GM12878 (cell line): ENCODE data around the gene WHRN. TPM values are rescaled to one million over a fixed set of nuclear protein-coding genes. Genes with fewer than 3 reads are reported as not detected.

Experiments
- ATAC-seq: fragments of 200-7000 bp; cut with Tn5 transposase; 3 replicates; pipeline ENCODE4 v1.9.1; 2020; ENCODE audit warnings: mild to moderate bottlenecking, moderate library complexity
- BruUV-seq: library from RNA; stranded (reverse); fragments of 400-500 nt; replicated peaks from 2 replicates; lab custom pipeline; 2021; lab: Mats Ljungman, UMichigan
- CTCF ChIA-PET: fragments of 300-600 bp; sonication (Branson Sonifier 250); formaldehyde crosslinking; extraction: SDS; loops from one replicate; lab custom pipeline; 2021; ENCODE audit warnings: inconsistent platforms; lab: Yijun Ruan, JAX
- POLR2A ChIA-PET: fragments of 350-600 bp; formaldehyde crosslinking; extraction: SDS; loops from one replicate; lab custom pipeline; 2021; ENCODE audit warnings: inconsistent platforms; lab: Charles Lee
- RAD21 ChIA-PET: fragments of 300-600 bp; sonication (Branson Sonifier 250); formaldehyde crosslinking; loops from one replicate; lab custom pipeline; 2023; ENCODE audit warnings: antibody characterized with exemption; ENCODE audit not compliant: unreplicated experiment; lab: Charles Lee
- SMC1A ChIA-PET: fragments of 300-600 bp; sonication (Branson Sonifier 250); formaldehyde crosslinking; loops from one replicate; lab custom pipeline; 2023; ENCODE audit not compliant: unreplicated experiment, uncharacterized antibody; lab: Charles Lee
- DNase-seq: peaks from one replicate; pipeline ENCODE4 v3.0.0-alpha.2; 2011; ENCODE audit warnings: low read depth, low spot score
- FAIRE-seq: peaks from 3 replicates; lab custom pipeline; 2011; peaks lifted over from hg19 to GRCh38; lab: Jason Lieb, UNC
- H2AFZ ChIP-seq: 2 replicates; pipeline ENCODE4 v1.6.0; 2011; ENCODE audit warnings: low read depth, low read length, control low read depth; ENCODE audit not compliant: control insufficient read depth
- H3K27ac ChIP-seq: 2 replicates; pipeline ENCODE4 v1.5.1; 2011; ENCODE audit warnings: control low read depth; ENCODE audit not compliant: control insufficient read depth, insufficient read depth
- H3K27me3 ChIP-seq, 2 experiments: replicated peaks in 1 of 2; 2 replicates each; pipeline versions ENCODE4 v1.6.0 to v1.6.1; 2011; ENCODE audit warnings: low read length in 1 of 2; ENCODE audit not compliant: control insufficient read depth in 2 of 2, insufficient read depth in 2 of 2
- H3K36me3 ChIP-seq, 2 experiments: 2 replicates each; pipeline ENCODE4 v1.5.1; 2011; ENCODE audit warnings: low read length in 1 of 2; ENCODE audit not compliant: control insufficient read depth in 2 of 2, insufficient read depth in 2 of 2
- H3K4me1 ChIP-seq: 2 replicates; pipeline ENCODE4 v1.6.1; 2011; ENCODE audit warnings: mild to moderate bottlenecking, low read length, moderate library complexity, mixed read lengths; ENCODE audit not compliant: control insufficient read depth, insufficient read depth
- H3K4me2 ChIP-seq: 2 replicates; pipeline ENCODE4 v1.6.0; 2011; ENCODE audit warnings: control low read depth; ENCODE audit not compliant: control insufficient read depth, insufficient read depth
- H3K4me3 ChIP-seq: fragments of 200-600 bp; sonication (generic); 2 replicates; pipeline ENCODE4 v1.5.1; 2016
- H3K79me2 ChIP-seq: 2 replicates; pipeline ENCODE4 v1.6.0; 2011; ENCODE audit warnings: low read length; ENCODE audit not compliant: control insufficient read depth, insufficient read depth
- H3K9ac ChIP-seq: 2 replicates; pipeline ENCODE4 v1.8.0; 2011; ENCODE audit warnings: low read length, control low read depth, mixed read lengths; ENCODE audit not compliant: control insufficient read depth, insufficient read depth
- H3K9me3 ChIP-seq: replicated peaks from 3 replicates; pipeline ENCODE4 v1.5.1; 2011; ENCODE audit warnings: mild to moderate bottlenecking, low read length; ENCODE audit not compliant: control insufficient read depth, insufficient read depth
- H4K20me1 ChIP-seq: 2 replicates; pipeline ENCODE4 v1.6.0; 2011; ENCODE audit not compliant: control insufficient read depth, insufficient read depth
- CREM ChIP-seq: IDR thresholded peaks from 2 replicates; pipeline ENCODE4 v1.6.1; 2014; ENCODE audit warnings: antibody characterized with exemption, low read depth
- EGR1 ChIP-seq, 2 experiments: IDR thresholded peaks; 1 replicate in 1 of 2; 2 replicates in 1 of 2; pipeline ENCODE4 v1.6.1; 2011 to 2012; ENCODE audit warnings: low read depth in 2 of 2, low read length in 2 of 2, borderline replicate concordance in 1 of 2, mild to moderate bottlenecking in 1 of 2, moderate library complexity in 1 of 2
- MEF2A ChIP-seq: IDR thresholded peaks from 2 replicates; pipeline ENCODE4 v1.6.1; 2011; ENCODE audit warnings: low read depth, mild to moderate bottlenecking, low read length, moderate library complexity; ENCODE audit not compliant: insufficient read depth
- NKRF ChIP-seq: fragments of 450-650 bp; conservative IDR thresholded peaks from 2 replicates; pipeline ENCODE4 v1.6.1; 2017; ENCODE audit warnings: mild to moderate bottlenecking, moderate library complexity
- POLR2AphosphoS5 ChIP-seq: IDR thresholded peaks from 2 replicates; pipeline ENCODE4 v1.6.1; 2011; ENCODE audit warnings: mild to moderate bottlenecking, low read length, inconsistent platforms
- SPI1 ChIP-seq: IDR thresholded peaks from 2 replicates; pipeline ENCODE4 v1.6.1; 2011; ENCODE audit warnings: low read depth, mild to moderate bottlenecking, low read length, moderate library complexity, borderline replicate concordance; ENCODE audit not compliant: insufficient read depth
- ZNF687 ChIP-seq: fragments of 450-650 bp; IDR thresholded peaks from 2 replicates; pipeline ENCODE4 v1.6.1; 2017; ENCODE audit warnings: mild to moderate bottlenecking, moderate library complexity
- WGBS: methylation state at CpG from one replicate; pipeline ENCODE4 v1.1.6; 2016; ENCODE audit warnings: low lambda C conversion rate; ENCODE audit not compliant: insufficient replicate concordance, insufficient coverage; ENCODE audit errors: missing lambda C conversion rate; 5-methylcytosine and 5-hydroxymethylcytosine counted together
- in situ Hi-C: fragments of 300-500 bp; cut with MboI; formaldehyde crosslinking; loops from 9 replicates; pipeline ENCODE4 v1.14.3; 2018; ENCODE audit warnings: mixed read lengths
- intact Hi-C: fragments of 100-400 bp; cut with micrococcal nuclease; formaldehyde crosslinking; loops from one replicate; pipeline ENCODE4 v1.14.2; 2022; ENCODE audit not compliant: unreplicated experiment
- polyA plus RNA-seq, 11 experiments: library from polyadenylated mRNA; depleted of rRNA in 4 of 11; unstranded in 6 of 11; stranded (reverse) in 5 of 11; fragments of >200 nt; fragmentation: Nextera tagmentation in 4 of 11; fragmentation: Illumina TruSeq in 1 of 11; extraction: Ambion mirVana in 4 of 11; extraction: Trizol in 1 of 11; gene quantifications; 1 replicate in 1 of 11; 2 replicates in 10 of 11; pipeline versions ENCODE4 v1.2.1 to v1.2.3, GENCODE V29; 2011 to 2016; ENCODE audit warnings: inconsistent platforms in 2 of 11, missing spikeins in 2 of 11, low read depth in 1 of 11
- total RNA-seq, 4 experiments: library from RNA; depleted of rRNA in 3 of 4; stranded (reverse); fragments of >200 nt in 3 of 4; fragmentation: Illumina TruSeq in 1 of 4; extraction: Trizol in 1 of 4; gene quantifications; 2 replicates each; pipeline versions ENCODE4 v1.2.1 to v1.2.3, GENCODE V29; 2013 to 2021

Gene WHRN
- total and polyA plus RNA-seq, 10 of the 15 experiments (the other 5 are each of a cell fraction or from before 2014, with no cell fraction given) = 0.04 to 18.2 (median 0.68) TPM; not detected in 1

- H3K79me2 ChIP-seq = peaks cover 95% of the 10 kb centered on the region
- H3K27me3 ChIP-seq = no peaks in the 10 kb centered on the region
- intact Hi-C loops (loop anchor here (2.0 to 10.0 kb wide), 3 partner anchors 17 to 1109 kb away; partner anchors contain the start of genes CDC26 and PRPF4), in situ Hi-C loops (no loop called here)
- no peak for FAIRE-seq
- SMC1A ChIA-PET = interaction anchor here (0.9 to 12.8 kb wide), 9 partner anchors 11 to 227 kb away, joined by 3 to 327 read pairs (median 4); partner anchors contain the start of gene TMEM268
- no peaks in the 10 kb centered on the region for H3K9me3 ChIP-seq
- peak overlapping the region; percentile 100 for H3K27ac ChIP-seq
- under 1% methylated on average over 8 of the region's 8 CpGs for WGBS
- TF ChIP-seq EGR1 (IDR thresholded peaks at IDR 0.05; ENCODE audit: borderline replicate concordance in 1 of 2, low read depth in 2 of 2, low read length in 2 of 2) (no peak), ZNF687 (peak; percentile 16; the same call in 1 of the 2 replicates), NKRF (0 out of 2 replicates have a peak, but pooled peaks have one; percentile 1), MEF2A (no peak), CREM (no peak), SPI1 (no peak), POLR2AphosphoS5 (peak; percentile 61)
- BruUV-seq = TSS peak; percentile 70
- DNase-seq = no peak
- ATAC-seq = peak; percentile 1; the same call in 1 of the 3 replicates
- peak overlapping the region; percentile 100 for H3K4me2 ChIP-seq
- peak overlapping the region; percentile 99 for H3K9ac ChIP-seq
- H3K4me1 ChIP-seq = peaks cover 47% of the 10 kb centered on the region
- peaks cover 4% of the 10 kb centered on the region for H4K20me1 ChIP-seq
- peaks cover 16 to 22% of the 10 kb centered on the region in 2 experiments for H3K36me3 ChIP-seq
- peak overlapping the region; percentile 93 for H3K4me3 ChIP-seq
- RAD21 ChIA-PET = interaction anchor here (0.6 to 13.0 kb wide), 8 partner anchors 13 to 228 kb away, joined by 3 to 251 read pairs (median 4); no protein-coding TSS in a partner anchor
- POLR2A ChIA-PET = interaction anchor here (0.9 to 13.2 kb wide), 10 partner anchors 8 to 228 kb away, joined by 3 to 312 read pairs (median 12); partner anchors contain the start of gene TMEM268
- no peak overlapping the region for H2AFZ ChIP-seq
- CTCF ChIA-PET = interaction anchor here (0.9 to 10.2 kb wide), 10 partner anchors 10 to 270 kb away, joined by 3 to 122 read pairs (median 14); no protein-coding TSS in a partner anchor
These were observed 121.6 kb downstream of the WHRN start for GRCh38 chr9:114383521-114384231.
